IMR-90 (cell line): ENCODE data around the gene SH2B3. TPM values are rescaled to one million over a fixed set of nuclear protein-coding genes. Genes with fewer than 3 reads are reported as not detected.

Experiments used
- ATAC-seq: fragments of 200-7000 bp; cut with Tn5 transposase; 2 replicates; pipeline ENCODE4 v1.9.1; 2020; ENCODE audit warnings: low read depth, mild to moderate bottlenecking, moderate library complexity
- BruUV-seq: library from RNA; stranded (reverse); fragments of 400-500 nt; replicated peaks from 2 replicates; lab custom pipeline; 2021; lab: Mats Ljungman, UMichigan
- CTCF ChIA-PET: fragments of 300-600 bp; formaldehyde crosslinking; extraction: SDS; loops from one replicate; lab custom pipeline; 2021; ENCODE audit warnings: antibody characterized with exemption; lab: Yijun Ruan, JAX
- POLR2A ChIA-PET: fragments of 300-600 bp; sonication (Branson Sonifier 250); formaldehyde crosslinking; loops from one replicate; lab custom pipeline; 2022; ENCODE audit warnings: antibody characterized with exemption; ENCODE audit not compliant: unreplicated experiment; lab: Charles Lee
- DNase-seq: peaks from one replicate; pipeline ENCODE4 v3.0.0; 2013
- H2AFZ ChIP-seq: replicated peaks from 2 replicates; pipeline ENCODE3; 2013; ENCODE audit warnings: low read length, mild to moderate bottlenecking; ENCODE audit not compliant: poor library complexity
- H2AK5ac ChIP-seq: 2 replicates; pipeline ENCODE4 v1.6.1; 2013; ENCODE audit warnings: low read depth, low read length, inconsistent platforms
- H2AK9ac ChIP-seq: replicated peaks from 2 replicates; pipeline ENCODE3; 2013; ENCODE audit warnings: mild to moderate bottlenecking, low read depth, low read length, moderate library complexity; ENCODE audit not compliant: poor library complexity
- H2BK120ac ChIP-seq: 2 replicates; pipeline ENCODE4 v1.6.1; 2013; ENCODE audit warnings: low read depth, low read length, inconsistent platforms
- H2BK15ac ChIP-seq: 3 replicates; pipeline ENCODE4 v1.6.1; 2013; ENCODE audit warnings: low read depth, low read length, inconsistent platforms
- H2BK20ac ChIP-seq: 2 replicates; pipeline ENCODE4 v1.6.1; 2013; ENCODE audit warnings: low read depth, mild to moderate bottlenecking, inconsistent platforms, low read length, moderate library complexity
- H2BK5ac ChIP-seq: 2 replicates; pipeline ENCODE4 v1.6.1; 2013; ENCODE audit warnings: mild to moderate bottlenecking, low read depth, low read length, inconsistent platforms; ENCODE audit not compliant: poor library complexity, severe bottlenecking
- H3K14ac ChIP-seq: replicated peaks from 2 replicates; pipeline ENCODE4 v1.6.1; 2013; ENCODE audit warnings: low read depth, low read length, inconsistent platforms
- H3K18ac ChIP-seq: 2 replicates; pipeline ENCODE4 v1.6.1; 2013; ENCODE audit warnings: low read depth, low read length, control low read depth
- H3K23ac ChIP-seq: 2 replicates; pipeline ENCODE4 v1.6.1; 2013; ENCODE audit warnings: low read depth, low read length, inconsistent platforms
- H3K27ac ChIP-seq: 2 replicates; pipeline ENCODE4 v1.5.1; 2013; ENCODE audit warnings: mild to moderate bottlenecking, control low read depth, low read length; ENCODE audit not compliant: insufficient read depth
- H3K27me3 ChIP-seq: 2 replicates; pipeline ENCODE4 v1.6.1; 2013; ENCODE audit warnings: low read length; ENCODE audit not compliant: control insufficient read depth, insufficient read depth
- H3K36me3 ChIP-seq: 2 replicates; pipeline ENCODE4 v1.6.1; 2013; ENCODE audit warnings: low read length, mixed read lengths; ENCODE audit not compliant: control insufficient read depth, insufficient read depth
- H3K4ac ChIP-seq: 2 replicates; pipeline ENCODE4 v1.6.1; 2013; ENCODE audit warnings: low read depth, low read length, inconsistent platforms
- H3K4me1 ChIP-seq: 2 replicates; pipeline ENCODE4 v1.6.1; 2013; ENCODE audit warnings: low read length, mixed read lengths; ENCODE audit not compliant: control insufficient read depth, insufficient read depth
- H3K4me2 ChIP-seq: 2 replicates; pipeline ENCODE4 v1.6.1; 2013; ENCODE audit warnings: low read depth, mild to moderate bottlenecking, control low read depth, low read length, moderate library complexity
- H3K4me3 ChIP-seq: 2 replicates; pipeline ENCODE4 v1.5.1; 2013; ENCODE audit warnings: low read depth, mild to moderate bottlenecking, control low read depth, low read length, moderate library complexity; ENCODE audit not compliant: insufficient read depth
- H3K56ac ChIP-seq: 2 replicates; pipeline ENCODE4 v1.6.1; 2013; ENCODE audit warnings: low read length, inconsistent platforms; ENCODE audit not compliant: insufficient read depth; ENCODE audit errors: extremely low read depth
- H3K79me1 ChIP-seq, 2 experiments: 2 replicates each; pipeline ENCODE4 v1.6.1; 2013; ENCODE audit warnings: low read length in 2 of 2, inconsistent platforms in 1 of 2, low read depth in 1 of 2
- H3K9ac ChIP-seq: 2 replicates; pipeline ENCODE4 v1.6.1; 2013; ENCODE audit warnings: low read depth, low read length, control low read depth
- H3K9me1 ChIP-seq: 2 replicates; pipeline ENCODE4 v1.6.1; 2013; ENCODE audit warnings: low read length, inconsistent platforms; ENCODE audit not compliant: insufficient read depth
- H3K9me3 ChIP-seq: 2 replicates; pipeline ENCODE4 v1.6.1; 2013; ENCODE audit warnings: low read length; ENCODE audit not compliant: control insufficient read depth, insufficient read depth
- H4K20me1 ChIP-seq: 2 replicates; pipeline ENCODE4 v1.6.1; 2013; ENCODE audit warnings: low read length, inconsistent platforms; ENCODE audit not compliant: insufficient read depth
- H4K5ac ChIP-seq: 2 replicates; pipeline ENCODE4 v1.6.1; 2013; ENCODE audit warnings: mild to moderate bottlenecking, low read depth, low read length, control low read depth
- H4K8ac ChIP-seq, 2 experiments: 2 replicates each; pipeline ENCODE4 v1.6.1; 2013; ENCODE audit warnings: low read depth in 2 of 2, low read length in 2 of 2, control low read depth in 1 of 2, inconsistent platforms in 1 of 2
- H4K91ac ChIP-seq: 2 replicates; pipeline ENCODE4 v1.6.1; 2013; ENCODE audit warnings: low read depth, low read length, inconsistent platforms; ENCODE audit not compliant: insufficient read depth
- BHLHE40 ChIP-seq: fragments of 150-350 bp; IDR thresholded peaks from 2 replicates; pipeline ENCODE4 v1.6.1; 2016; ENCODE audit warnings: mild to moderate bottlenecking, low read depth, low read length
- CHD1 ChIP-seq: IDR thresholded peaks from 2 replicates; pipeline ENCODE4 v1.6.1; 2012; ENCODE audit warnings: low read depth, low read length, improper control_type of control experiment
- FOS ChIP-seq: fragments of 150-350 bp; IDR thresholded peaks from 2 replicates; pipeline ENCODE4 v1.6.1; 2016; ENCODE audit warnings: low read depth, low read length
- MAFK ChIP-seq: IDR thresholded peaks from 2 replicates; pipeline ENCODE4 v1.6.1; 2012; ENCODE audit warnings: low read depth, low read length, improper control_type of control experiment
- MAZ ChIP-seq: IDR thresholded peaks from 2 replicates; pipeline ENCODE4 v1.6.1; 2012; ENCODE audit warnings: low read depth, mild to moderate bottlenecking, low read length, improper control_type of control experiment, moderate library complexity, borderline replicate concordance
- MXI1 ChIP-seq: IDR thresholded peaks from 2 replicates; pipeline ENCODE4 v1.6.1; 2012; ENCODE audit warnings: low read depth, mild to moderate bottlenecking, low read length, moderate library complexity, borderline replicate concordance
- NFE2L2 ChIP-seq: fragments of 150-350 bp; IDR thresholded peaks from 2 replicates; pipeline ENCODE4 v1.6.1; 2016; ENCODE audit warnings: low read depth, mild to moderate bottlenecking, low read length
- POLR2A ChIP-seq: IDR thresholded peaks from 2 replicates; pipeline ENCODE4 v1.6.1; 2012; ENCODE audit warnings: mild to moderate bottlenecking, low read depth, low read length
- RAD21 ChIP-seq: IDR thresholded peaks from 2 replicates; pipeline ENCODE4 v1.6.1; 2012; ENCODE audit warnings: low read length, improper control_type of control experiment
- RCOR1 ChIP-seq: IDR thresholded peaks from 2 replicates; pipeline ENCODE4 v1.6.1; 2012; ENCODE audit warnings: mild to moderate bottlenecking, low read length, improper control_type of control experiment; ENCODE audit not compliant: insufficient replicate concordance
- RFX5 ChIP-seq: IDR thresholded peaks from 2 replicates; pipeline ENCODE4 v1.8.0; 2012; ENCODE audit warnings: low read depth, mild to moderate bottlenecking, low read length, moderate library complexity
- WGBS, 2 experiments: methylation state at CpG; one replicate each; pipeline versions ENCODE4 v1.1.5 to v1.1.7; 2013; ENCODE audit warnings: missing lambda C conversion rate in 2 of 2; ENCODE audit not compliant: insufficient read length in 1 of 2; ENCODE audit errors: extremely low coverage in 2 of 2; 5-methylcytosine and 5-hydroxymethylcytosine counted together
- dilution Hi-C: fragments of 300-500 bp; cut with HindIII; formaldehyde crosslinking; loops from one replicate; pipeline ENCODE4 v1.14.3; 2018; ENCODE audit warnings: low sequenced_read_pairs; ENCODE audit not compliant: unreplicated experiment
- in situ Hi-C: fragments of 300-500 bp; cut with MboI; formaldehyde crosslinking; loops from 3 replicates; pipeline ENCODE4 v1.14.3; 2019; ENCODE audit warnings: low sequenced_read_pairs, inconsistent platforms, mixed read lengths
- intact Hi-C: fragments of 100-400 bp; cut with micrococcal nuclease; formaldehyde crosslinking; loops from 2 replicates; pipeline ENCODE4 v1.10.0; 2022
- polyA plus RNA-seq, 3 experiments: library from polyadenylated mRNA; depleted of rRNA; stranded (reverse); fragments of >200 nt; gene quantifications; 2 replicates each; pipeline ENCODE4 v1.2.3, GENCODE V29; 2012; ENCODE audit warnings: low replicate concordance in 1 of 3
- total RNA-seq: library from RNA; depleted of rRNA; stranded (reverse); fragments of >200 nt; gene quantifications from 2 replicates; pipeline ENCODE4 v1.2.3, GENCODE V29; 2012
- TF ChIP-seq, protein P1 (sequence below): fragments of 150-350 bp; IDR thresholded peaks from 2 replicates; pipeline ENCODE4 v1.6.1; 2016; ENCODE audit warnings: low read depth, mild to moderate bottlenecking, low read length, moderate library complexity, borderline replicate concordance
- TF ChIP-seq, protein P2 (sequence below): fragments of 150-350 bp; IDR thresholded peaks from 2 replicates; pipeline ENCODE4 v1.6.1; 2017; ENCODE audit warnings: mild to moderate bottlenecking, antibody characterized with exemption, low read length, low read depth
- TF ChIP-seq, protein P3 (sequence below): conservative IDR thresholded peaks from 2 replicates; pipeline ENCODE4 v1.5.1; 2012; ENCODE audit warnings: mild to moderate bottlenecking, low read depth, low read length, improper control_type of control experiment

Gene SH2B3
- total and polyA plus RNA-seq, 2 of the 4 experiments (the other 2 are of a cell fraction), result 9.3 to 20.2 TPM

DNA sequence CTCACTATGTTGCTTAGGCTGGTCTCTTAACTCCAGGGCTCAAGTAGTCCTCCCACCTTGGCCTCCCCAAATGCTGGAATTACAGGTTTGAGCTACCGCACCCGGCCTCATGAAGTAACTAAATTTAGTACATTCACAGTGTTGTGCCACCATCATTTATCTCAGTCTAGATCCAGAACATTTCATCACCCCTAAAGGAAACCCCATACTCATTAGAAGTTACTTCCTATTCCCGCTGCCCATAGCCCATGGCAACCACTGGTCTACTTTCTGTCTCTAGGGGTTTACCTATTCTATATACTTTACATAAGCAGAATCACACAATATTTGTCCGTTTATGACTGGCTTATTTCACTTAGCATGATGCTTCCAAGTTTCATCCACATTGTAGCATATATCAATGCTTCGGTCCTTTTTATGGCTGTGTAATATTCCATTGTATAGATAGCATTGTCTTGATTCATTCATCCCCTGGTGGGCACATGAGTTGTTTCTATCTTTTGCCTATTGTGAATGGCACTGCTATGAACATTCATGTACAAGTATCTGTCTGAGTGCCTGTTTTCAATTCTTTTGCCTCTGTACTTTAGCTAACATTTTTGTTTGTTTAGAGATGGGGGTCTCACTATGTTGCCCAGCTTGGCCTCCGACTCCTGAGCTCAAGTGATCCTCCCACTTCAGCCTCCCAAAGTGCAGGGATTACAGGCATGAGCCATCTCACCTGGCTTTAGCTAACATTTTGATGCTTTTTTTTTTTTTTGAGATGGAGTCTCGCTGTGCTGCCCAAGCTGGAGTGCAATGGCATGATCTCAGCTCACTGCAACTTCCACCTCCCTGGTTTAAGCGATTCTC lies 10.2 kb upstream of the SH2B3 start:
- Histone ChIP-seq H4K5ac (no peak overlapping the region), H4K20me1 (no peaks in the 10 kb centered on the region), H3K79me1 (no peaks in the 10 kb centered on the region), H3K27me3 (peaks cover 2% of the 10 kb centered on the region; the same call in 1 of the 2 replicates), H2BK20ac (no peak overlapping the region), H4K8ac (no peak overlapping the region), H3K36me3 (no peaks in the 10 kb centered on the region), H3K23ac (no peak overlapping the region), H2BK15ac (no peak overlapping the region), H3K4me3 (no peak overlapping the region), H4K91ac (no peak overlapping the region), H2BK5ac (no peak overlapping the region), H3K4me1 (peaks cover 9% of the 10 kb centered on the region), H3K9me1 (0 out of 2 replicates have a peak, but pooled peaks cover 2% of the 10 kb centered on the region), H3K56ac (no peak overlapping the region), H3K18ac (no peak overlapping the region), H3K14ac (no peak overlapping the region), H2AFZ (no peak overlapping the region), H3K4me2 (no peak overlapping the region), H3K27ac (no peak overlapping the region), H2BK120ac (no peak overlapping the region), H3K4ac (no peak overlapping the region), H2AK5ac (no peak overlapping the region), H3K9me3 (no peaks in the 10 kb centered on the region), H3K9ac (no peak overlapping the region), H2AK9ac (no peak overlapping the region)
- no peak for ATAC-seq
- dilution Hi-C loops, result no loop called here
- DNase-seq, result no peak
- TF ChIP-seq, protein P1, sequence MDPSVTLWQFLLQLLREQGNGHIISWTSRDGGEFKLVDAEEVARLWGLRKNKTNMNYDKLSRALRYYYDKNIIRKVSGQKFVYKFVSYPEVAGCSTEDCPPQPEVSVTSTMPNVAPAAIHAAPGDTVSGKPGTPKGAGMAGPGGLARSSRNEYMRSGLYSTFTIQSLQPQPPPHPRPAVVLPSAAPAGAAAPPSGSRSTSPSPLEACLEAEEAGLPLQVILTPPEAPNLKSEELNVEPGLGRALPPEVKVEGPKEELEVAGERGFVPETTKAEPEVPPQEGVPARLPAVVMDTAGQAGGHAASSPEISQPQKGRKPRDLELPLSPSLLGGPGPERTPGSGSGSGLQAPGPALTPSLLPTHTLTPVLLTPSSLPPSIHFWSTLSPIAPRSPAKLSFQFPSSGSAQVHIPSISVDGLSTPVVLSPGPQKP, result no peak
- TF ChIP-seq MAFK, result no peak
- TF ChIP-seq MAZ, result no peak
- TF ChIP-seq MXI1, result no peak
- no peak for TF ChIP-seq RCOR1
- TF ChIP-seq, protein P2, sequence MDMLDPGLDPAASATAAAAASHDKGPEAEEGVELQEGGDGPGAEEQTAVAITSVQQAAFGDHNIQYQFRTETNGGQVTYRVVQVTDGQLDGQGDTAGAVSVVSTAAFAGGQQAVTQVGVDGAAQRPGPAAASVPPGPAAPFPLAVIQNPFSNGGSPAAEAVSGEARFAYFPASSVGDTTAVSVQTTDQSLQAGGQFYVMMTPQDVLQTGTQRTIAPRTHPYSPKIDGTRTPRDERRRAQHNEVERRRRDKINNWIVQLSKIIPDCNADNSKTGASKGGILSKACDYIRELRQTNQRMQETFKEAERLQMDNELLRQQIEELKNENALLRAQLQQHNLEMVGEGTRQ, result no peak
- no peak for TF ChIP-seq BHLHE40
- TF ChIP-seq CHD1, result no peak
- no peak for TF ChIP-seq NFE2L2
- no peak for TF ChIP-seq POLR2A
- no peak for TF ChIP-seq RAD21
- no peak for TF ChIP-seq FOS
- TF ChIP-seq, protein P3, sequence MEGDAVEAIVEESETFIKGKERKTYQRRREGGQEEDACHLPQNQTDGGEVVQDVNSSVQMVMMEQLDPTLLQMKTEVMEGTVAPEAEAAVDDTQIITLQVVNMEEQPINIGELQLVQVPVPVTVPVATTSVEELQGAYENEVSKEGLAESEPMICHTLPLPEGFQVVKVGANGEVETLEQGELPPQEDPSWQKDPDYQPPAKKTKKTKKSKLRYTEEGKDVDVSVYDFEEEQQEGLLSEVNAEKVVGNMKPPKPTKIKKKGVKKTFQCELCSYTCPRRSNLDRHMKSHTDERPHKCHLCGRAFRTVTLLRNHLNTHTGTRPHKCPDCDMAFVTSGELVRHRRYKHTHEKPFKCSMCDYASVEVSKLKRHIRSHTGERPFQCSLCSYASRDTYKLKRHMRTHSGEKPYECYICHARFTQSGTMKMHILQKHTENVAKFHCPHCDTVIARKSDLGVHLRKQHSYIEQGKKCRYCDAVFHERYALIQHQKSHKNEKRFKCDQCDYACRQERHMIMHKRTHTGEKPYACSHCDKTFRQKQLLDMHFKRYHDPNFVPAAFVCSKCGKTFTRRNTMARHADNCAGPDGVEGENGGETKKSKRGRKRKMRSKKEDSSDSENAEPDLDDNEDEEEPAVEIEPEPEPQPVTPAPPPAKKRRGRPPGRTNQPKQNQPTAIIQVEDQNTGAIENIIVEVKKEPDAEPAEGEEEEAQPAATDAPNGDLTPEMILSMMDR, result no peak
- no peak for TF ChIP-seq RFX5
- in situ Hi-C loops, result no loop called here
- ChIA-PET POLR2A (interaction anchor here (0.6 kb wide), 1 partner anchor 68 kb away, joined by 4 read pairs; no protein-coding TSS in a partner anchor), CTCF (interaction anchor here (1.7 to 2.4 kb wide), 4 partner anchors 51 to 92 kb away, joined by 6 to 63 read pairs (median 9); no protein-coding TSS in a partner anchor)
- 90% methylated on average over 3 of the region's 8 CpGs; no CpG with 5 or more reads in 1 of the 2 experiments for WGBS, 2 experiments
- intact Hi-C loops, result loop anchor here (5.0 kb wide), 1 partner anchor 277 kb away; no protein-coding TSS in a partner anchor
- BruUV-seq, result no TSS peak
